Cardiac fibroblast (primary cell): ENCODE results near the gene LRRC47.

Source experiments
- DNase-seq, 2 donors: peaks; one replicate each; pipeline versions ENCODE4 v3.0.0 to v3.0.0-alpha.2; 2010; ENCODE audit warnings: low read depth in 2 of 2
- H3K4me3 ChIP-seq, 2 donors: replicated peaks in 1 of 2; 1 replicate in 1 of 2; 2 replicates in 1 of 2; pipeline ENCODE4 v1.5.1; 2011; ENCODE audit warnings: low read depth in 2 of 2, low read length in 2 of 2, mild to moderate bottlenecking in 2 of 2, moderate library complexity in 1 of 2
- CTCF ChIP-seq: IDR thresholded peaks from one replicate; pipeline ENCODE4 v1.5.1; 2011; ENCODE audit warnings: low read depth, mild to moderate bottlenecking, low read length, inconsistent platforms

The LRRC47 gene

GRCh38 chr1:3790952-3791351 is 5.3 kb downstream of the LRRC47 start:
- DNase-seq = no peak
- TF ChIP-seq CTCF = no peak

GRCh38 chr1:3790500-3790923 is 5.8 kb downstream of the LRRC47 start:
- no peak for TF ChIP-seq CTCF
- no peak for DNase-seq
- H3K4me3 ChIP-seq = no peak overlapping the region

More at GRCh38 chr1:3790952-3791351, 5.3 kb downstream of the LRRC47 start:
- no peak overlapping the region for H3K4me3 ChIP-seq

- no peak for DNase-seq
- no peak for TF ChIP-seq CTCF
- H3K4me3 ChIP-seq = no peak overlapping the region
Measured at GRCh38 chr1:3789421-3790300, 6.6 kb downstream of the LRRC47 start.

- H3K4me3 ChIP-seq = no peak overlapping the region
- no peak for DNase-seq
- TF ChIP-seq CTCF = no peak
Measured at GRCh38 chr1:3788756-3789420, 7.4 kb downstream of the LRRC47 start.

- no peak for DNase-seq
- no peak for TF ChIP-seq CTCF
- no peak overlapping the region for H3K4me3 ChIP-seq
Measured at GRCh38 chr1:3787745-3788605, 8.3 kb downstream of the LRRC47 start.

- no peak for DNase-seq
- no peak for TF ChIP-seq CTCF
- H3K4me3 ChIP-seq = no peak overlapping the region
Measured at GRCh38 chr1:3787349-3787715, 9.0 kb downstream of the LRRC47 start.
